RWPE1 (cell line): ENCODE measurements around the gene GPC3.
"Not testable (repeated sequence)": the region's sequence is repeated elsewhere in the genome, so short reads cannot be mapped to it uniquely, and the experiment has no call there.

Source experiments
- CTCF ChIA-PET: fragments of 350-600 bp; sonication (Branson Sonifier 250); formaldehyde crosslinking; extraction: SDS; loops from one replicate; lab custom pipeline; 2021; lab: Yijun Ruan, JAX
- POLR2A ChIA-PET: fragments of 400-600 bp; formaldehyde crosslinking; extraction: SDS; loops from one replicate; lab custom pipeline; 2020; ENCODE audit warnings: antibody characterized with exemption; ENCODE audit not compliant: low non-redundant PET; lab: Yijun Ruan, JAX
- DNase-seq: peaks from one replicate; pipeline ENCODE4 v3.0.0; 2012; ENCODE audit warnings: low spot score
- H3K27ac ChIP-seq: fragments of 450-650 bp; 2 replicates; pipeline ENCODE4 v1.5.1; 2017
- CTCF ChIP-seq: fragments of 450-650 bp; conservative IDR thresholded peaks from 2 replicates; pipeline ENCODE4 v1.5.1; 2017; ENCODE audit warnings: low read depth, mild to moderate bottlenecking

The GPC3 gene

GRCh38 chrX:133723930-133724329, 261.5 kb downstream of the GPC3 start:
- CTCF ChIA-PET = interaction anchor here (0.7 kb wide), 1 partner anchor 683 kb away, joined by 3 read pairs; no protein-coding TSS in a partner anchor
- no peak for DNase-seq
- no peak for TF ChIP-seq CTCF
- no peak overlapping the region for H3K27ac ChIP-seq
- POLR2A ChIA-PET = no interaction called here

GRCh38 chrX:133722756-133723155, 262.6 kb downstream of the GPC3 start:
- ChIA-PET CTCF (no interaction called here), POLR2A (no interaction called here)
- no peak overlapping the region for H3K27ac ChIP-seq
- TF ChIP-seq CTCF = no peak
- no peak for DNase-seq

- H3K27ac ChIP-seq, POLR2A ChIA-PET, CTCF ChIA-PET, DNase-seq: not testable (repeated sequence)
These were observed 265.1 kb downstream of the GPC3 start for GRCh38 chrX:133720269-133720668.

GRCh38 chrX:133715715-133716114, 269.7 kb downstream of the GPC3 start:
- TF ChIP-seq CTCF = no peak
- POLR2A ChIA-PET = no interaction called here
- H3K27ac ChIP-seq = no peak overlapping the region
- DNase-seq = no peak
- CTCF ChIA-PET = no interaction called here

- POLR2A ChIA-PET = no interaction called here
- no peak for DNase-seq
- CTCF ChIA-PET = no interaction called here
- H3K27ac ChIP-seq = no peak overlapping the region
- no peak for TF ChIP-seq CTCF
These were observed 275.9 kb downstream of the GPC3 start for GRCh38 chrX:133709501-133709900.

- no peak overlapping the region for H3K27ac ChIP-seq
- ChIA-PET POLR2A (no interaction called here), CTCF (no interaction called here)
- no peak for DNase-seq
- no peak for TF ChIP-seq CTCF
These were observed 278.5 kb downstream of the GPC3 start for GRCh38 chrX:133706890-133707289.

GRCh38 chrX:133702230-133702629, 283.2 kb downstream of the GPC3 start:
- H3K27ac ChIP-seq = no peak overlapping the region
- ChIA-PET CTCF (no interaction called here), POLR2A (no interaction called here)
- no peak for DNase-seq
- TF ChIP-seq CTCF = no peak
